Prostate gland (tissue), 2 donors: ENCODE measurements around the gene SLC47A1. TPM values are rescaled to one million over a fixed set of nuclear protein-coding genes. Genes with fewer than 3 reads are reported as not detected.

Source experiments
- DNase-seq: peaks from one replicate; pipeline ENCODE4 v3.0.0-alpha.2; 2019; ENCODE audit warnings: low spot score
- H3K27ac ChIP-seq, 2 donors: fragments of 200-600 bp; sonication (generic); 2 replicates each; pipeline ENCODE4 v1.5.1; 2017 to 2019
- H3K27me3 ChIP-seq: fragments of 200-600 bp; sonication (generic); replicated peaks from 2 replicates; pipeline ENCODE4 v1.5.1; 2019; ENCODE audit not compliant: insufficient read depth
- H3K36me3 ChIP-seq, 2 donors: fragments of 200-600 bp; sonication (generic); 1 replicate in 1 of 2; 2 replicates in 1 of 2; pipeline versions ENCODE4 v1.5.1 to v1.8.1; 2017 to 2019
- H3K4me1 ChIP-seq: fragments of 200-600 bp; sonication (generic); replicated peaks from 2 replicates; pipeline ENCODE4 v1.5.1; 2019
- H3K4me3 ChIP-seq, 2 donors: fragments of 200-600 bp; sonication (generic); 2 replicates each; pipeline ENCODE4 v1.5.1; 2017 to 2019
- H3K9me3 ChIP-seq: fragments of 200-600 bp; sonication (generic); 2 replicates; pipeline ENCODE4 v1.5.1; 2017
- CTCF ChIP-seq, 4 experiments: fragments of 200-600 bp in 2 of 4; fragments of 450-650 bp in 2 of 4; sonication (generic) in 2 of 4; IDR thresholded peaks; 1 replicate in 3 of 4; 2 replicates in 1 of 4; pipeline ENCODE4 v1.5.1; 2016 to 2019; ENCODE audit warnings: antibody characterized with exemption in 4 of 4, mild to moderate bottlenecking in 2 of 4, moderate library complexity in 2 of 4
- POLR2A ChIP-seq: fragments of 450-650 bp; IDR thresholded peaks from one replicate; pipeline ENCODE4 v1.6.1; 2016; ENCODE audit warnings: antibody characterized with exemption, mild to moderate bottlenecking
- POLR2AphosphoS5 ChIP-seq: sonication (generic); formaldehyde crosslinking; IDR thresholded peaks from one replicate; pipeline ENCODE4 v1.6.1; 2017; ENCODE audit warnings: antibody characterized with exemption
- WGBS: methylation state at CpG from one replicate; pipeline ENCODE4 v1.1.5; 2018; 5-methylcytosine and 5-hydroxymethylcytosine counted together
- intact Hi-C: fragments of 100-400 bp; cut with DNase I; formaldehyde crosslinking; loops from one replicate; pipeline ENCODE4 v1.14.2; 2022
- total RNA-seq, 2 donors: library from RNA; depleted of rRNA; stranded (reverse); fragments of >200 nt; gene quantifications; one replicate each; pipeline ENCODE4 v1.1.0, GENCODE V29; 2016

The SLC47A1 gene
- total RNA-seq, 2 donors from 2014 or later, result 4.5 to 20.0 TPM

- Histone ChIP-seq H3K9me3 (no peaks in the 10 kb centered on the region), H3K27ac (no peak overlapping the region), H3K4me1 (no peaks in the 10 kb centered on the region), H3K4me3 (no peak overlapping the region), H3K36me3 (no peaks in the 10 kb centered on the region), H3K27me3 (no peaks in the 10 kb centered on the region)
- no peak for DNase-seq
- intact Hi-C loops, result no loop called here
- WGBS, result 86% methylated on average over 7 of the region's 7 CpGs
- TF ChIP-seq CTCF (IDR thresholded peaks at IDR 0.05) (no peak), POLR2A (no peak), POLR2AphosphoS5 (no peak)
Observed at GRCh38 chr17:19549746-19550623, 16.3 kb downstream of the SLC47A1 start.

DNA sequence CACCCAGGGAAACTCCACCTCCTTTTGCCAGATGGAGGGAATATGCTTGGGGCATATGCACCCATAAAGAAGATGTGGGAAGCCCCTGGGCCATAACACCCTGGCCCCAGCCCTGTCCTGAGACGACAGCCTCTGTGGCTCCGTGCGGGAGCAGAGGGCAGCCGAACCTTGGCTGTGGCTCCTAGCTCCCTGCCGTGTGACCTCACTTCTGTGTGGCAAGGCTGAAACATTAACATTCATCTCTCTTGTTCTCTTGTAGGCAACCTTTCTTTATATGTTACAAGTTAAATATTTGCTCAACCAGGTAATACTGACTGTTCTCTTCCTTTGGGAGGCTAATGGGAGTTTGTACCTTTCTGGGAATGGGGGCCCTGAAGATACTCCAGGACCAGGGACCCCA lies 17.5 kb downstream of the SLC47A1 start:
- Histone ChIP-seq H3K36me3 (no peaks in the 10 kb centered on the region), H3K27ac (no peak overlapping the region)
- WGBS, result 44% methylated on average over 5 of the region's 5 CpGs

GRCh38 chr17:19551591-19552148 lies 18.0 kb downstream of the SLC47A1 start:
- no peaks in the 10 kb centered on the region for H3K9me3 ChIP-seq
- intact Hi-C loops, result no loop called here
- no peaks in the 10 kb centered on the region for H3K4me1 ChIP-seq
- H3K36me3 ChIP-seq, result no peaks in the 10 kb centered on the region
- TF ChIP-seq CTCF (IDR thresholded peaks at IDR 0.05), result no peak
- no peak for TF ChIP-seq POLR2AphosphoS5
- 83% methylated on average over 9 of the region's 9 CpGs for WGBS
- no peaks in the 10 kb centered on the region for H3K27me3 ChIP-seq
- no peak for DNase-seq
- H3K4me3 ChIP-seq, result no peak overlapping the region
- peak overlapping the region in 1 of 2 donors; percentile 38 for H3K27ac ChIP-seq

More for the DNA sequence above, 17.5 kb downstream of the SLC47A1 start:
- TF ChIP-seq POLR2AphosphoS5 (no peak), POLR2A (no peak), CTCF (IDR thresholded peaks at IDR 0.05) (no peak)
- H3K4me1 ChIP-seq, result no peaks in the 10 kb centered on the region
- no peaks in the 10 kb centered on the region for H3K9me3 ChIP-seq
- H3K27me3 ChIP-seq, result no peaks in the 10 kb centered on the region
- H3K4me3 ChIP-seq, result no peak overlapping the region
- DNase-seq, result no peak
- intact Hi-C loops, result no loop called here

DNA sequence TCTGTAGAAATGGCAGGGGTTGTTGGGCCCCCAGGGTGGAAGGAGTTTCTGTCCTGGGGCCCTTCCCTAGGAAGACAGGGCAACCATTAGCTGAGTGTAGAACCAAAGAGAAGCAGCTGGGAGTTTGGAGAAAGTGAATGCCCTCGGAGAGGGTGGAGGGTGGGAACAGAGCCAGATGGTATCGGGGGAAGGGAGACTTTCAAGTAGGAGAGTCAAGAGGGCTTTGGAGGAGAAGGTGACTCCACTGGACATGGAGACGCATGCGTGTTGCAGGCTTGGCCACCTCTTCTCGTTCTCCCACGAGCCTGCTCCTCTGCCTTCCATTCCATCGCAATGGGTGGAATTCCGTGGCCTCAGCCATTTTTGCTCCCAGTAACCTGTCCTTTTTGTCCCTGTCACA lies 19.4 kb downstream of the SLC47A1 start:
- no peak overlapping the region for H3K27ac ChIP-seq
- WGBS, result 97% methylated on average over 8 of the region's 8 CpGs
- H3K4me1 ChIP-seq, result no peaks in the 10 kb centered on the region
- TF ChIP-seq POLR2AphosphoS5, result no peak
- no peak for TF ChIP-seq POLR2A
- TF ChIP-seq CTCF (IDR thresholded peaks at IDR 0.05), result no peak
- no peaks in the 10 kb centered on the region for H3K9me3 ChIP-seq
- no peak for DNase-seq
- H3K36me3 ChIP-seq, result no peaks in the 10 kb centered on the region
- intact Hi-C loops, result no loop called here
- no peak overlapping the region for H3K4me3 ChIP-seq
- no peaks in the 10 kb centered on the region for H3K27me3 ChIP-seq

DNA sequence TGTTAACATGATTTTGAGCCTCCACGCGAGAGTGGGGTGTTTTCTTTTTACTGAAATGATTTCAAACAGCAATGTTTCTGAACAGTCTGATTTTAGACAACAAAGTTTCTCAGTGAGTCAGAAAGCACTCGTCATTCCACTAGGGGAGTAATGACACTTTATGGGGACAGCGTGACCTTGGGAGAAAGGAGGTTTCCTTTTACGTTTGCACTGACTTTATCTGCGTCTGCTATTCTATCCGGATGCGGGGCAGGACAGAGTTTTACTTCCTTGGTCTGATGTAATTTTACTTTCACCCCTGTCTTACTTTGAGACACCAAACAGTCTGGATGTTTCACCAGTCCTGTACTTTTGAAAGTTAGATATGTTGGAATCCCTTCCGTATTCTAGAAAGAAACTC lies 20.7 kb downstream of the SLC47A1 start:
- DNase-seq, result no peak
- intact Hi-C loops, result no loop called here
- Histone ChIP-seq H3K9me3 (no peaks in the 10 kb centered on the region), H3K27ac (peak overlapping the region; percentile 46 to 69), H3K27me3 (no peaks in the 10 kb centered on the region), H3K4me3 (no peak overlapping the region), H3K4me1 (no peaks in the 10 kb centered on the region), H3K36me3 (no peaks in the 10 kb centered on the region)
- TF ChIP-seq POLR2AphosphoS5, result peak; percentile 50
- TF ChIP-seq POLR2A, result no peak
- no peak for TF ChIP-seq CTCF (IDR thresholded peaks at IDR 0.05)
- WGBS, result 41% methylated on average over 9 of the region's 9 CpGs
